Esophagus squamous epithelium (tissue), 5 donors: ENCODE data around the gene C19orf67. TPM values are rescaled to one million over a fixed set of nuclear protein-coding genes. Genes with fewer than 3 reads are reported as not detected.

Experiments used
- DNase-seq: peaks from one replicate; lab custom pipeline; 2025; lab: John Stamatoyannopoulos, UW
- H3K27ac ChIP-seq, 4 donors: fragments of 200-600 bp; sonication (generic); one replicate each; pipeline ENCODE4 v1.5.1; 2016 to 2019; ENCODE audit warnings: mild to moderate bottlenecking in 1 of 4
- H3K27me3 ChIP-seq, 4 donors: fragments of 200-600 bp; sonication (generic); 1 replicate in 3 of 4; 2 replicates in 1 of 4; pipeline versions ENCODE4 v1.5.1 to v1.6.0; 2017 to 2021; ENCODE audit warnings: antibody characterized with exemption in 1 of 4
- H3K36me3 ChIP-seq, 3 donors: fragments of 200-600 bp; sonication (generic); one replicate each; pipeline ENCODE4 v1.5.1; 2016 to 2019
- H3K4me1 ChIP-seq, 3 donors: fragments of 200-600 bp; sonication (generic); one replicate each; pipeline ENCODE4 v1.5.1; 2017 to 2019
- H3K4me3 ChIP-seq, 4 donors: fragments of 200-600 bp; sonication (generic); 1 replicate in 3 of 4; 2 replicates in 1 of 4; pipeline ENCODE4 v1.5.1; 2016 to 2019; ENCODE audit warnings: mild to moderate bottlenecking in 2 of 4, moderate library complexity in 1 of 4
- H3K9me3 ChIP-seq, 3 donors: fragments of 200-600 bp; sonication (generic); one replicate each; pipeline ENCODE4 v1.5.1; 2016 to 2019
- CTCF ChIP-seq, 6 experiments: fragments of 450-650 bp in 4 of 6; fragments of 200-600 bp in 2 of 6; sonication (generic) in 2 of 6; IDR thresholded peaks; one replicate each; pipeline ENCODE4 v1.5.1; 2016 to 2019; ENCODE audit warnings: antibody characterized with exemption in 6 of 6, mild to moderate bottlenecking in 4 of 6, moderate library complexity in 4 of 6
- POLR2A ChIP-seq, 4 donors: fragments of 450-650 bp; IDR thresholded peaks; one replicate each; pipeline ENCODE4 v1.6.1; 2017; ENCODE audit warnings: antibody characterized with exemption in 4 of 4, mild to moderate bottlenecking in 4 of 4, moderate library complexity in 3 of 4
- WGBS, 2 donors: methylation state at CpG; one replicate each; pipeline ENCODE4 v1.1.5; 2018; 5-methylcytosine and 5-hydroxymethylcytosine counted together
- intact Hi-C: fragments of 100-400 bp; cut with DNase I; formaldehyde crosslinking; loops from one replicate; pipeline ENCODE4 v1.15.0; 2022
- total RNA-seq, 4 donors: library from RNA; depleted of rRNA; stranded (reverse); fragments of >200 nt; gene quantifications; one replicate each; pipeline ENCODE4 v1.1.0, GENCODE V29; 2016
- donor health status: DM: yes; HTN: yes; CAD: no.

C19orf67 gene
- total RNA-seq, 4 donors from 2014 or later, result not detected

GRCh38 chr19:14117668-14118164 lies 32.1 kb upstream of the C19orf67 start, which contains the start of gene PRKACA:
Gene PRKACA, minus strand, starts transcription at chr19:14117762. Its CDS starts 215 bp downstream, at chr19:14117547.
- no CpG with 5 or more reads among the region's 67 CpGs for WGBS, 2 donors
- H3K36me3 ChIP-seq, result no peaks in the 10 kb centered on the region
- H3K27ac ChIP-seq, result peak within 1 kb of the TSS; percentile 93 to 100 (median 95)
- H3K4me1 ChIP-seq, result peaks cover 24 to 67% (median 46%) of the 10 kb centered on the region in 3 donors
- intact Hi-C loops, result no loop called here
- H3K4me3 ChIP-seq, result peak within 1 kb of the TSS; percentile 91 to 97 (median 94)
- no peaks in the 10 kb centered on the region for H3K9me3 ChIP-seq
- no peaks in the 10 kb centered on the region for H3K27me3 ChIP-seq
- DNase-seq, result peak; percentile 95
- TF ChIP-seq POLR2A (IDR thresholded peaks at IDR 0.05) (peak in 1 of 4 donors; percentile 57), CTCF (IDR thresholded peaks at IDR 0.05) (no peak)

- 0 to 2% methylated on average over 9 to 15 of the region's 33 CpGs for WGBS, 2 donors
Observed at GRCh38 chr19:14116918-14117578, 31.5 kb upstream of the C19orf67 start.

GRCh38 chr19:14116525-14116917 lies 30.9 kb upstream of the C19orf67 start:
- Histone ChIP-seq H3K4me3 (peak overlapping the region; percentile 91 to 97 (median 94)), H3K4me1 (peaks cover 35 to 78% (median 56%) of the 10 kb centered on the region in 3 donors), H3K36me3 (no peaks in the 10 kb centered on the region), H3K27me3 (no peaks in the 10 kb centered on the region), H3K27ac (peak overlapping the region; percentile 77 to 100 (median 90)), H3K9me3 (no peaks in the 10 kb centered on the region)
- intact Hi-C loops, result no loop called here
- TF ChIP-seq CTCF (IDR thresholded peaks at IDR 0.05) (no peak), POLR2A (IDR thresholded peaks at IDR 0.05) (no peak)
- 0 to 7% methylated on average over 2 to 6 of the region's 6 CpGs for WGBS, 2 donors
- DNase-seq, result no peak

More at GRCh38 chr19:14116918-14117578, 31.5 kb upstream of the C19orf67 start:
- peak; percentile 17 for DNase-seq
- TF ChIP-seq POLR2A (IDR thresholded peaks at IDR 0.05) (no peak), CTCF (IDR thresholded peaks at IDR 0.05) (no peak)
- Histone ChIP-seq H3K9me3 (no peaks in the 10 kb centered on the region), H3K4me3 (peak overlapping the region; percentile 91 to 97 (median 94)), H3K36me3 (no peaks in the 10 kb centered on the region), H3K27me3 (no peaks in the 10 kb centered on the region), H3K27ac (peak overlapping the region; percentile 77 to 100 (median 90)), H3K4me1 (peaks cover 30 to 73% (median 52%) of the 10 kb centered on the region in 3 donors)
- intact Hi-C loops, result no loop called here

GRCh38 chr19:14115756-14116155 lies 30.2 kb upstream of the C19orf67 start:
- H3K9me3 ChIP-seq, result no peaks in the 10 kb centered on the region
- whole genome bisulfite sequencing, 2 donors, result 73 to 77% methylated on average over 4 to 5 of the region's 5 CpGs
- no peaks in the 10 kb centered on the region for H3K27me3 ChIP-seq
- intact Hi-C loops, result no loop called here
- TF ChIP-seq CTCF (IDR thresholded peaks at IDR 0.05) (no peak), POLR2A (IDR thresholded peaks at IDR 0.05) (no peak)
- peaks cover 35 to 85% (median 56%) of the 10 kb centered on the region in 3 donors for H3K4me1 ChIP-seq
- no peak for DNase-seq
- peak overlapping the region in 3 of 4 donors; percentile 86 to 100 (median 95) for H3K27ac ChIP-seq
- H3K4me3 ChIP-seq, result peak overlapping the region in 1 of 4 donors; percentile 97
- H3K36me3 ChIP-seq, result no peaks in the 10 kb centered on the region

GRCh38 chr19:14114854-14115253 lies 29.3 kb upstream of the C19orf67 start:
- intact Hi-C loops, result no loop called here
- Histone ChIP-seq H3K36me3 (no peaks in the 10 kb centered on the region), H3K27ac (peak overlapping the region in 3 of 4 donors; percentile 85 to 95 (median 86)), H3K4me3 (no peak overlapping the region), H3K9me3 (no peaks in the 10 kb centered on the region), H3K4me1 (peaks cover 35 to 84% (median 52%) of the 10 kb centered on the region in 3 donors), H3K27me3 (no peaks in the 10 kb centered on the region)
- TF ChIP-seq POLR2A (IDR thresholded peaks at IDR 0.05), result no peak
- peak in 5 of 6 experiments; percentile 18 to 56 (median 46) for TF ChIP-seq CTCF (IDR thresholded peaks at IDR 0.05)
- no peak for DNase-seq
- WGBS, 2 donors, result 22 to 45% methylated on average over 6 to 9 of the region's 9 CpGs
